IMR-90 (cell line): ENCODE measurements around the gene FADS1. TPM values are rescaled to one million over a fixed set of nuclear protein-coding genes. Genes with fewer than 3 reads are reported as not detected.

Experiments
- ATAC-seq: fragments of 200-7000 bp; cut with Tn5 transposase; 2 replicates; pipeline ENCODE4 v1.9.1; 2020; ENCODE audit warnings: low read depth, mild to moderate bottlenecking, moderate library complexity
- BruUV-seq: library from RNA; stranded (reverse); fragments of 400-500 nt; replicated peaks from 2 replicates; lab custom pipeline; 2021; lab: Mats Ljungman, UMichigan
- CTCF ChIA-PET: fragments of 300-600 bp; formaldehyde crosslinking; extraction: SDS; loops from one replicate; lab custom pipeline; 2021; ENCODE audit warnings: antibody characterized with exemption; lab: Yijun Ruan, JAX
- POLR2A ChIA-PET: fragments of 300-600 bp; sonication (Branson Sonifier 250); formaldehyde crosslinking; loops from one replicate; lab custom pipeline; 2022; ENCODE audit warnings: antibody characterized with exemption; ENCODE audit not compliant: unreplicated experiment; lab: Charles Lee
- DNase-seq: peaks from one replicate; pipeline ENCODE4 v3.0.0; 2013
- H2AFZ ChIP-seq: replicated peaks from 2 replicates; pipeline ENCODE3; 2013; ENCODE audit warnings: low read length, mild to moderate bottlenecking; ENCODE audit not compliant: poor library complexity
- H2AK5ac ChIP-seq: 2 replicates; pipeline ENCODE4 v1.6.1; 2013; ENCODE audit warnings: low read depth, low read length, inconsistent platforms
- H2AK9ac ChIP-seq: replicated peaks from 2 replicates; pipeline ENCODE3; 2013; ENCODE audit warnings: mild to moderate bottlenecking, low read depth, low read length, moderate library complexity; ENCODE audit not compliant: poor library complexity
- H2BK120ac ChIP-seq: 2 replicates; pipeline ENCODE4 v1.6.1; 2013; ENCODE audit warnings: low read depth, low read length, inconsistent platforms
- H2BK15ac ChIP-seq: 3 replicates; pipeline ENCODE4 v1.6.1; 2013; ENCODE audit warnings: low read depth, low read length, inconsistent platforms
- H2BK20ac ChIP-seq: 2 replicates; pipeline ENCODE4 v1.6.1; 2013; ENCODE audit warnings: low read depth, mild to moderate bottlenecking, inconsistent platforms, low read length, moderate library complexity
- H2BK5ac ChIP-seq: 2 replicates; pipeline ENCODE4 v1.6.1; 2013; ENCODE audit warnings: mild to moderate bottlenecking, low read depth, low read length, inconsistent platforms; ENCODE audit not compliant: poor library complexity, severe bottlenecking
- H3K14ac ChIP-seq: replicated peaks from 2 replicates; pipeline ENCODE4 v1.6.1; 2013; ENCODE audit warnings: low read depth, low read length, inconsistent platforms
- H3K18ac ChIP-seq: 2 replicates; pipeline ENCODE4 v1.6.1; 2013; ENCODE audit warnings: low read depth, low read length, control low read depth
- H3K23ac ChIP-seq: 2 replicates; pipeline ENCODE4 v1.6.1; 2013; ENCODE audit warnings: low read depth, low read length, inconsistent platforms
- H3K27ac ChIP-seq: 2 replicates; pipeline ENCODE4 v1.5.1; 2013; ENCODE audit warnings: mild to moderate bottlenecking, control low read depth, low read length; ENCODE audit not compliant: insufficient read depth
- H3K27me3 ChIP-seq: 2 replicates; pipeline ENCODE4 v1.6.1; 2013; ENCODE audit warnings: low read length; ENCODE audit not compliant: control insufficient read depth, insufficient read depth
- H3K36me3 ChIP-seq: 2 replicates; pipeline ENCODE4 v1.6.1; 2013; ENCODE audit warnings: low read length, mixed read lengths; ENCODE audit not compliant: control insufficient read depth, insufficient read depth
- H3K4ac ChIP-seq: 2 replicates; pipeline ENCODE4 v1.6.1; 2013; ENCODE audit warnings: low read depth, low read length, inconsistent platforms
- H3K4me1 ChIP-seq: 2 replicates; pipeline ENCODE4 v1.6.1; 2013; ENCODE audit warnings: low read length, mixed read lengths; ENCODE audit not compliant: control insufficient read depth, insufficient read depth
- H3K4me2 ChIP-seq: 2 replicates; pipeline ENCODE4 v1.6.1; 2013; ENCODE audit warnings: low read depth, mild to moderate bottlenecking, control low read depth, low read length, moderate library complexity
- H3K4me3 ChIP-seq: 2 replicates; pipeline ENCODE4 v1.5.1; 2013; ENCODE audit warnings: low read depth, mild to moderate bottlenecking, control low read depth, low read length, moderate library complexity; ENCODE audit not compliant: insufficient read depth
- H3K56ac ChIP-seq: 2 replicates; pipeline ENCODE4 v1.6.1; 2013; ENCODE audit warnings: low read length, inconsistent platforms; ENCODE audit not compliant: insufficient read depth; ENCODE audit errors: extremely low read depth
- H3K79me1 ChIP-seq, 2 experiments: 2 replicates each; pipeline ENCODE4 v1.6.1; 2013; ENCODE audit warnings: low read length in 2 of 2, inconsistent platforms in 1 of 2, low read depth in 1 of 2
- H3K9ac ChIP-seq: 2 replicates; pipeline ENCODE4 v1.6.1; 2013; ENCODE audit warnings: low read depth, low read length, control low read depth
- H3K9me1 ChIP-seq: 2 replicates; pipeline ENCODE4 v1.6.1; 2013; ENCODE audit warnings: low read length, inconsistent platforms; ENCODE audit not compliant: insufficient read depth
- H3K9me3 ChIP-seq: 2 replicates; pipeline ENCODE4 v1.6.1; 2013; ENCODE audit warnings: low read length; ENCODE audit not compliant: control insufficient read depth, insufficient read depth
- H4K20me1 ChIP-seq: 2 replicates; pipeline ENCODE4 v1.6.1; 2013; ENCODE audit warnings: low read length, inconsistent platforms; ENCODE audit not compliant: insufficient read depth
- H4K5ac ChIP-seq: 2 replicates; pipeline ENCODE4 v1.6.1; 2013; ENCODE audit warnings: mild to moderate bottlenecking, low read depth, low read length, control low read depth
- H4K8ac ChIP-seq, 2 experiments: 2 replicates each; pipeline ENCODE4 v1.6.1; 2013; ENCODE audit warnings: low read depth in 2 of 2, low read length in 2 of 2, control low read depth in 1 of 2, inconsistent platforms in 1 of 2
- H4K91ac ChIP-seq: 2 replicates; pipeline ENCODE4 v1.6.1; 2013; ENCODE audit warnings: low read depth, low read length, inconsistent platforms; ENCODE audit not compliant: insufficient read depth
- CEBPB ChIP-seq: IDR thresholded peaks from 2 replicates; pipeline ENCODE4 v1.6.1; 2012; ENCODE audit warnings: low read depth, low read length, improper control_type of control experiment
- CHD1 ChIP-seq: IDR thresholded peaks from 2 replicates; pipeline ENCODE4 v1.6.1; 2012; ENCODE audit warnings: low read depth, low read length, improper control_type of control experiment
- MAFK ChIP-seq: IDR thresholded peaks from 2 replicates; pipeline ENCODE4 v1.6.1; 2012; ENCODE audit warnings: low read depth, low read length, improper control_type of control experiment
- NFE2L2 ChIP-seq: fragments of 150-350 bp; IDR thresholded peaks from 2 replicates; pipeline ENCODE4 v1.6.1; 2016; ENCODE audit warnings: low read depth, mild to moderate bottlenecking, low read length
- SMC3 ChIP-seq: fragments of 150-350 bp; IDR thresholded peaks from 2 replicates; pipeline ENCODE4 v1.6.1; 2016; ENCODE audit warnings: low read depth, mild to moderate bottlenecking, antibody characterized with exemption, low read length, moderate library complexity
- WGBS, 2 experiments: methylation state at CpG; one replicate each; pipeline versions ENCODE4 v1.1.5 to v1.1.7; 2013; ENCODE audit warnings: missing lambda C conversion rate in 2 of 2; ENCODE audit not compliant: insufficient read length in 1 of 2; ENCODE audit errors: extremely low coverage in 2 of 2; 5-methylcytosine and 5-hydroxymethylcytosine counted together
- dilution Hi-C: fragments of 300-500 bp; cut with HindIII; formaldehyde crosslinking; loops from one replicate; pipeline ENCODE4 v1.14.3; 2018; ENCODE audit warnings: low sequenced_read_pairs; ENCODE audit not compliant: unreplicated experiment
- in situ Hi-C: fragments of 300-500 bp; cut with MboI; formaldehyde crosslinking; loops from 3 replicates; pipeline ENCODE4 v1.14.3; 2019; ENCODE audit warnings: low sequenced_read_pairs, inconsistent platforms, mixed read lengths
- intact Hi-C: fragments of 100-400 bp; cut with micrococcal nuclease; formaldehyde crosslinking; loops from 2 replicates; pipeline ENCODE4 v1.10.0; 2022
- polyA plus RNA-seq, 3 experiments: library from polyadenylated mRNA; depleted of rRNA; stranded (reverse); fragments of >200 nt; gene quantifications; 2 replicates each; pipeline ENCODE4 v1.2.3, GENCODE V29; 2012; ENCODE audit warnings: low replicate concordance in 1 of 3
- total RNA-seq: library from RNA; depleted of rRNA; stranded (reverse); fragments of >200 nt; gene quantifications from 2 replicates; pipeline ENCODE4 v1.2.3, GENCODE V29; 2012
- TF ChIP-seq, protein P1 (sequence below): fragments of 150-350 bp; IDR thresholded peaks from 2 replicates; pipeline ENCODE4 v1.6.1; 2016; ENCODE audit warnings: low read depth, mild to moderate bottlenecking, low read length, moderate library complexity, borderline replicate concordance

Gene FADS1
- total and polyA plus RNA-seq, 2 of the 4 experiments (the other 2 are of a cell fraction): 16.3 to 18.4 TPM

- WGBS, 2 experiments: 84% methylated on average over 5 of the region's 7 CpGs; no CpG with 5 or more reads in 1 of the 2 experiments
- Histone ChIP-seq H2AFZ (peak overlapping the region; percentile 49), H4K8ac (no peak overlapping the region), H4K20me1 (peaks cover 15% of the 10 kb centered on the region; the same call in 1 of the 2 replicates), H3K14ac (no peak overlapping the region), H3K36me3 (peaks cover 48% of the 10 kb centered on the region), H4K91ac (no peak overlapping the region), H2AK9ac (no peak overlapping the region), H3K23ac (no peak overlapping the region), H3K9me3 (no peaks in the 10 kb centered on the region), H4K5ac (no peak overlapping the region), H3K27ac (no peak overlapping the region), H3K9ac (no peak overlapping the region), H2BK120ac (no peak overlapping the region), H2BK5ac (no peak overlapping the region), H3K4me3 (no peak overlapping the region), H3K56ac (no peak overlapping the region), H3K4me1 (no peaks in the 10 kb centered on the region), H3K79me1 (peaks cover 0 to 27% of the 10 kb centered on the region in 2 experiments; a peak in 2 of 4 replicates), H2BK20ac (no peak overlapping the region), H2BK15ac (no peak overlapping the region), H3K9me1 (peaks cover 10% of the 10 kb centered on the region; the same call in 1 of the 2 replicates), H2AK5ac (no peak overlapping the region), H3K18ac (no peak overlapping the region), H3K4me2 (no peak overlapping the region), H3K4ac (no peak overlapping the region), H3K27me3 (no peaks in the 10 kb centered on the region)
- dilution Hi-C loops: no loop called here
- ATAC-seq (no peak), DNase-seq (no peak)
- POLR2A ChIA-PET: no interaction called here
- in situ Hi-C loops: no loop called here
- intact Hi-C loops: no loop called here
- CTCF ChIA-PET: no interaction called here
- no peak for TF ChIP-seq MAFK
- no peak for TF ChIP-seq CHD1
- no peak for TF ChIP-seq NFE2L2
- TF ChIP-seq, protein P1, sequence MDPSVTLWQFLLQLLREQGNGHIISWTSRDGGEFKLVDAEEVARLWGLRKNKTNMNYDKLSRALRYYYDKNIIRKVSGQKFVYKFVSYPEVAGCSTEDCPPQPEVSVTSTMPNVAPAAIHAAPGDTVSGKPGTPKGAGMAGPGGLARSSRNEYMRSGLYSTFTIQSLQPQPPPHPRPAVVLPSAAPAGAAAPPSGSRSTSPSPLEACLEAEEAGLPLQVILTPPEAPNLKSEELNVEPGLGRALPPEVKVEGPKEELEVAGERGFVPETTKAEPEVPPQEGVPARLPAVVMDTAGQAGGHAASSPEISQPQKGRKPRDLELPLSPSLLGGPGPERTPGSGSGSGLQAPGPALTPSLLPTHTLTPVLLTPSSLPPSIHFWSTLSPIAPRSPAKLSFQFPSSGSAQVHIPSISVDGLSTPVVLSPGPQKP: no peak
- TF ChIP-seq SMC3: no peak
- no peak for TF ChIP-seq CEBPB
- no TSS peak for BruUV-seq
These were observed 23.6 kb upstream of the FADS1 start for GRCh38 chr11:61840371-61840770.
